Stomach (tissue), 4 donors: Measurements from ENCODE around the gene TMEM135.

Experiments
- CTCF ChIP-seq, 7 experiments: fragments of 450-650 bp in 4 of 7; fragments of 200-600 bp in 3 of 7; sonication (generic) in 3 of 7; IDR thresholded peaks; one replicate each; pipeline ENCODE4 v1.5.1; 2016 to 2019; ENCODE audit warnings: antibody characterized with exemption in 7 of 7, control low read depth in 2 of 7, mild to moderate bottlenecking in 1 of 7
- EP300 ChIP-seq: sonication (generic); formaldehyde crosslinking; IDR thresholded peaks from one replicate; pipeline ENCODE4 v1.6.1; 2017; ENCODE audit warnings: antibody characterized with exemption
- POLR2A ChIP-seq, 4 donors: fragments of 450-650 bp; IDR thresholded peaks; one replicate each; pipeline ENCODE4 v1.6.1; 2016; ENCODE audit warnings: antibody characterized with exemption in 4 of 4, control low read depth in 2 of 4, mild to moderate bottlenecking in 1 of 4, moderate library complexity in 1 of 4
- POLR2AphosphoS5 ChIP-seq, 3 donors: sonication (generic); formaldehyde crosslinking; IDR thresholded peaks; one replicate each; pipeline ENCODE4 v1.6.1; 2016; ENCODE audit warnings: antibody characterized with exemption in 3 of 3

- TF ChIP-seq CTCF (IDR thresholded peaks at IDR 0.05) (no peak), POLR2A (IDR thresholded peaks at IDR 0.05) (no peak), POLR2AphosphoS5 (IDR thresholded peaks at IDR 0.05) (no peak), EP300 (no peak)
Observed at GRCh38 chr11:87190071-87190470, 152.3 kb downstream of the TMEM135 start.
